Natural killer cell (primary cell): ENCODE data around the gene NDEL1. TPM values are rescaled to one million over a fixed set of nuclear protein-coding genes. Genes with fewer than 3 reads are reported as not detected.
A peak's percentile ranks its signal among the peaks of the same experiment; 100 is the strongest.

Source experiments
- ATAC-seq, 3 donors: fragments of 150-1000 bp in 2 of 3; fragments of 200-7000 bp in 1 of 3; cut with Tn5 transposase; 1 replicate in 1 of 3; 2 replicates in 2 of 3; pipeline ENCODE4 v1.10.0; 2021; ENCODE audit warnings: mild to moderate bottlenecking in 2 of 3, moderate library complexity in 2 of 3
- DNase-seq, 2 donors: peaks; one replicate each; pipeline versions ENCODE4 v3.0.0 to v3.0.0-alpha.2; 2013 to 2021; ENCODE audit warnings: mixed read lengths in 1 of 2
- H3K27ac ChIP-seq: one replicate; pipeline ENCODE4 v1.5.1; 2013; ENCODE audit warnings: mild to moderate bottlenecking, low read length
- H3K27me3 ChIP-seq: one replicate; pipeline ENCODE4 v1.6.1; 2013; ENCODE audit warnings: low read length; ENCODE audit not compliant: control insufficient read depth, insufficient read depth
- H3K36me3 ChIP-seq: one replicate; pipeline ENCODE4 v1.6.1; 2013; ENCODE audit warnings: low read length; ENCODE audit not compliant: control insufficient read depth, insufficient read depth
- H3K4me1 ChIP-seq: one replicate; pipeline ENCODE4 v1.6.1; 2013; ENCODE audit warnings: low read length; ENCODE audit not compliant: control insufficient read depth, insufficient read depth
- H3K4me3 ChIP-seq: one replicate; pipeline ENCODE4 v1.5.1; 2013; ENCODE audit warnings: low read length
- H3K9me3 ChIP-seq: one replicate; pipeline ENCODE4 v1.6.1; 2013; ENCODE audit warnings: low read length; ENCODE audit not compliant: control insufficient read depth, insufficient read depth
- H3K27ac Mint-ChIP-seq, 2 donors: one replicate each; pipeline ENCODE4 v1.8.0; 2022; ENCODE audit warnings: mild to moderate bottlenecking in 2 of 2, mixed read lengths in 2 of 2, moderate library complexity in 1 of 2
- H3K27me3 Mint-ChIP-seq, 2 donors: one replicate each; pipeline ENCODE4 v1.8.0; 2022; ENCODE audit warnings: low read depth in 2 of 2, mixed read lengths in 2 of 2
- H3K36me3 Mint-ChIP-seq: one replicate; pipeline ENCODE4 v1.8.0; 2022; ENCODE audit warnings: mixed read lengths
- H3K4me1 Mint-ChIP-seq, 2 donors: one replicate each; pipeline ENCODE4 v1.8.0; 2022; ENCODE audit warnings: mixed read lengths in 2 of 2
- H3K4me3 Mint-ChIP-seq: one replicate; pipeline ENCODE4 v1.8.0; 2022; ENCODE audit warnings: mild to moderate bottlenecking, moderate library complexity, mixed read lengths
- H3K9me3 Mint-ChIP-seq, 2 donors: one replicate each; pipeline ENCODE4 v1.8.0; 2022; ENCODE audit warnings: mixed read lengths in 2 of 2
- WGBS: methylation state at CpG from one replicate; pipeline ENCODE4 v1.1.7; 2013; ENCODE audit warnings: missing lambda C conversion rate; ENCODE audit not compliant: insufficient coverage; 5-methylcytosine and 5-hydroxymethylcytosine counted together
- intact Hi-C: fragments of 100-400 bp; cut with micrococcal nuclease; formaldehyde crosslinking; loops from one replicate; pipeline ENCODE4 v1.14.2; 2022
- total RNA-seq, 4 donors: library from RNA; stranded (reverse); fragments of 120-200 nt in 1 of 4; gene quantifications; one replicate each; pipeline versions ENCODE4 v1.2.3 to v1.2.4, GENCODE V29; 2013 to 2022
- TF ChIP-seq, protein P1 (sequence below): fragments of 200-600 bp; IDR thresholded peaks from one replicate; pipeline ENCODE4 v1.8.0; 2022; ENCODE audit warnings: antibody characterized with exemption

NDEL1 gene
- total RNA-seq, 3 donors from 2014 or later (not counting 1 experiment from before 2014, with no cell fraction given) = 174 to 219 (median 193) TPM

DNA sequence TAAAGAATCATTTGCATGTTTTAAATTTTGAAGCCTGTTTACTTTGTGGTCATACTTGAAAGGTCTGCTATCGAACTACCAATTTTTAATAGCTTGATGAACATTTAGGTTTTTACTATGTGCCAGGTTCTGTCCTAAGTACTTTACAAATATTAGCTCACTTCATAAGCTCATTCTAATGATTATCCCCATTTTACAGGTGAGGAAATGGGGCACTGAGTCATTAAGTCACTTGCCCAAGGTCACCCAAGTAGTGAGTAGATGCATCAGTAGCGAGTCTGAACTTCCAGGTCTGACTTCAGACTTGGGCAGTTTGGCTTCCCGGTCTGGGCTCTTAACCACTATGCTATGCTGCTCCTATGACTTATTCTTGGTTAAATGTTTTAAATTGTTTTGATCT, 4.0 kb downstream of the NDEL1 start:
- H3K27me3 ChIP-seq = no peaks in the 10 kb centered on the region
- TF ChIP-seq, protein P1, sequence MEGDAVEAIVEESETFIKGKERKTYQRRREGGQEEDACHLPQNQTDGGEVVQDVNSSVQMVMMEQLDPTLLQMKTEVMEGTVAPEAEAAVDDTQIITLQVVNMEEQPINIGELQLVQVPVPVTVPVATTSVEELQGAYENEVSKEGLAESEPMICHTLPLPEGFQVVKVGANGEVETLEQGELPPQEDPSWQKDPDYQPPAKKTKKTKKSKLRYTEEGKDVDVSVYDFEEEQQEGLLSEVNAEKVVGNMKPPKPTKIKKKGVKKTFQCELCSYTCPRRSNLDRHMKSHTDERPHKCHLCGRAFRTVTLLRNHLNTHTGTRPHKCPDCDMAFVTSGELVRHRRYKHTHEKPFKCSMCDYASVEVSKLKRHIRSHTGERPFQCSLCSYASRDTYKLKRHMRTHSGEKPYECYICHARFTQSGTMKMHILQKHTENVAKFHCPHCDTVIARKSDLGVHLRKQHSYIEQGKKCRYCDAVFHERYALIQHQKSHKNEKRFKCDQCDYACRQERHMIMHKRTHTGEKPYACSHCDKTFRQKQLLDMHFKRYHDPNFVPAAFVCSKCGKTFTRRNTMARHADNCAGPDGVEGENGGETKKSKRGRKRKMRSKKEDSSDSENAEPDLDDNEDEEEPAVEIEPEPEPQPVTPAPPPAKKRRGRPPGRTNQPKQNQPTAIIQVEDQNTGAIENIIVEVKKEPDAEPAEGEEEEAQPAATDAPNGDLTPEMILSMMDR = no peak
- ATAC-seq = no peak
- Mint-ChIP-seq H3K9me3 (no peaks in the 10 kb centered on the region), H3K27ac (no peak overlapping the region), H3K4me3 (no peak overlapping the region), H3K4me1 (peaks cover 46 to 55% of the 10 kb centered on the region in 2 donors), H3K36me3 (peaks cover 9% of the 10 kb centered on the region), H3K27me3 (no peaks in the 10 kb centered on the region)
- H3K27ac ChIP-seq = no peak overlapping the region
- H3K9me3 ChIP-seq = no peaks in the 10 kb centered on the region
- H3K4me3 ChIP-seq = no peak overlapping the region
- 96% methylated on average over 3 of the region's 3 CpGs for WGBS
- no peak for DNase-seq
- intact Hi-C loops = loop anchor here (5.0 kb wide), 1 partner anchor 57 kb away; the partner anchor contains the start of gene RPL26
- H3K4me1 ChIP-seq = peaks cover 16% of the 10 kb centered on the region
- peaks cover 13% of the 10 kb centered on the region for H3K36me3 ChIP-seq

DNA sequence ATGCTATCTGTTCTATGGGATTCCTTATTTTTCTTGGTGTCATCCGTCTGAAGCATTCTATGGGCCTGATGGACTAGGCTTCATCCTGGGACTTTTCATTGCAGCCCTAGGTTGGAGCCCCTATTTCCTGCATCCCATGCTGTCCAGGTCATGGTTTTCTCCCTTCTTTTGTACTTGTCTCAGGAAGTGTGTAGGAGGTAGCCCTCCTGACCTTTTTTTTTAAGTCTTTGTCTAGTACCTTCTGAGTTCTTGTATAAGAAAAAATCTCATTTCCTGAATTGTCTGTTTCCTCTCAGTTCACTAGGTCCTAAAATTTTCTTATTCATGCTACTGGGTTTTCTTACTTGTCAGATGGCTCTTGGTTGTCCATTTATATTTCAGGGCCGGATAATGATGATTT, 6.0 kb downstream of the NDEL1 start:
- Mint-ChIP-seq H3K9me3 (no peaks in the 10 kb centered on the region), H3K36me3 (peaks cover 9% of the 10 kb centered on the region), H3K27me3 (no peaks in the 10 kb centered on the region), H3K4me1 (peaks cover 41 to 44% of the 10 kb centered on the region in 2 donors), H3K4me3 (no peak overlapping the region), H3K27ac (peak overlapping the region; percentile 8 to 53)
- TF ChIP-seq, protein P1 = no peak
- Histone ChIP-seq H3K4me1 (peaks cover 14% of the 10 kb centered on the region), H3K9me3 (no peaks in the 10 kb centered on the region), H3K36me3 (peaks cover 32% of the 10 kb centered on the region), H3K27ac (peak overlapping the region; percentile 8), H3K4me3 (no peak overlapping the region), H3K27me3 (no peaks in the 10 kb centered on the region)
- ATAC-seq = no peak
- intact Hi-C loops = no loop called here
- no peak for DNase-seq
- 94% methylated on average over 1 of the region's 2 CpGs for WGBS

GRCh38 chr17:8442310-8442709, 6.6 kb downstream of the NDEL1 start:
- no peaks in the 10 kb centered on the region for H3K9me3 Mint-ChIP-seq
- no peak for ATAC-seq
- peaks cover 11% of the 10 kb centered on the region for H3K4me1 ChIP-seq
- no peaks in the 10 kb centered on the region for H3K27me3 Mint-ChIP-seq
- WGBS = no CpG with 5 or more reads among the region's 2 CpGs
- no peaks in the 10 kb centered on the region for H3K9me3 ChIP-seq
- DNase-seq = no peak
- no peak overlapping the region for H3K27ac ChIP-seq
- intact Hi-C loops = no loop called here
- H3K4me3 ChIP-seq = no peak overlapping the region
- peaks cover 37% of the 10 kb centered on the region for H3K36me3 ChIP-seq
- no peak overlapping the region for H3K4me3 Mint-ChIP-seq
- peaks cover 9% of the 10 kb centered on the region for H3K36me3 Mint-ChIP-seq
- peaks cover 35 to 45% of the 10 kb centered on the region in 2 donors for H3K4me1 Mint-ChIP-seq
- peak overlapping the region; percentile 8 to 53 for H3K27ac Mint-ChIP-seq
- no peaks in the 10 kb centered on the region for H3K27me3 ChIP-seq
- TF ChIP-seq, protein P1 = no peak

DNA sequence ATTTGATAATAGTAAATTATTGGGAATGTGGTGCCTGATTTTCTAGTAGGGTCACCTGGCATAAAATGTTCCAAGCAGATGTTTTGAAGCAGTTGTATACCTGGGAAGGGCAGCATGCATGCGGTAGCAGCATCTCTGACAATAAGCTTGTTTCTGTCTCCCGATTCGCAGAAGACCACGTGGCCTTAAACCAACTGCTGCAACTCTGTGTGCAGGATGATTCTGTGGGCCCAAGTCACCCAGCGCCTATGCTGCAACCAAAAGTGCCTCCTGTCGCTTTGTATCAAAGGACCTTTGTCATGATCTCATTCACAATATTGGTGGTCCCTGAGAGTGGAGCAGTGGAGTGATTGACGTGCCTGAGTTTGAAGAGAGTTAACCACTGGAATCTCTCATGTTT, 8.1 kb downstream of the NDEL1 start:
- peaks cover 1% of the 10 kb centered on the region for H3K4me1 ChIP-seq
- TF ChIP-seq, protein P1 = no peak
- intact Hi-C loops = no loop called here
- H3K4me3 ChIP-seq = no peak overlapping the region
- no peaks in the 10 kb centered on the region for H3K9me3 ChIP-seq
- DNase-seq (no peak), ATAC-seq (no peak)
- no peak overlapping the region for H3K27ac ChIP-seq
- whole genome bisulfite sequencing = 94% methylated on average over 7 of the region's 7 CpGs
- Mint-ChIP-seq H3K27me3 (no peaks in the 10 kb centered on the region), H3K36me3 (peaks cover 9% of the 10 kb centered on the region), H3K27ac (peak overlapping the region; percentile 12 to 73), H3K4me1 (peaks cover 44 to 57% of the 10 kb centered on the region in 2 donors), H3K4me3 (no peak overlapping the region), H3K9me3 (no peaks in the 10 kb centered on the region)
- peaks cover 49% of the 10 kb centered on the region for H3K36me3 ChIP-seq
- H3K27me3 ChIP-seq = no peaks in the 10 kb centered on the region
